ENCODE results near the gene GNLY. TPM values are rescaled to one million over a fixed set of nuclear protein-coding genes. Genes with fewer than 3 reads are reported as not detected.
"Not testable (repeated sequence)": the region's sequence is repeated elsewhere in the genome, so short reads cannot be mapped to it uniquely, and the experiment has no call there.

GNLY gene
- total RNA-seq, 1 experiment from 2014 or later, result not detected

GRCh38 chr2:85667561-85668008, 26.6 kb upstream of the GNLY start:
- Histone ChIP-seq H3K4me2 (ENCODE audit: low read depth, low read length, poor library complexity, severe bottlenecking) (no peak overlapping the region), H2AFZ (ENCODE audit: low read length) (no peak overlapping the region), H3K36me3 (ENCODE audit: insufficient read depth, low read length) (no peaks in the 10 kb centered on the region), H3K9me3 (ENCODE audit: low read length) (no peaks in the 10 kb centered on the region), H4K20me1 (ENCODE audit: insufficient read depth, low read depth, low read length) (no peaks in the 10 kb centered on the region), H3K27me3 (ENCODE audit: low read length) (no peaks in the 10 kb centered on the region), H3K79me2 (ENCODE audit: low read length) (no peaks in the 10 kb centered on the region), H3K4me1 (ENCODE audit: low read length) (peaks cover 10% of the 10 kb centered on the region), H3K4me3 (ENCODE audit: low read length) (no peak overlapping the region), H3K9ac (ENCODE audit: low read length) (no peak overlapping the region), H3K27ac (ENCODE audit: low read length) (no peak overlapping the region), H3K9me2 (replicated peaks; ENCODE audit: insufficient read depth, low read length) (no peaks in the 10 kb centered on the region)
- DNase-seq, result no peak

- Histone ChIP-seq H3K9me2 (replicated peaks; ENCODE audit: insufficient read depth, low read length) (no peaks in the 10 kb centered on the region), H3K4me2 (ENCODE audit: low read depth, low read length, poor library complexity, severe bottlenecking) (no peak within 1 kb of the TSS), H3K4me1 (ENCODE audit: low read length) (peaks cover 10% of the 10 kb centered on the region), H2AFZ (ENCODE audit: low read length) (no peak within 1 kb of the TSS), H3K27me3 (ENCODE audit: low read length) (no peaks in the 10 kb centered on the region), H3K27ac (ENCODE audit: low read length) (no peak within 1 kb of the TSS), H3K4me3 (ENCODE audit: low read length) (no peak within 1 kb of the TSS), H3K36me3 (ENCODE audit: insufficient read depth, low read length) (no peaks in the 10 kb centered on the region), H3K79me2 (ENCODE audit: low read length) (no peaks in the 10 kb centered on the region), H3K9me3 (ENCODE audit: low read length) (no peaks in the 10 kb centered on the region), H4K20me1 (ENCODE audit: insufficient read depth, low read depth, low read length) (no peaks in the 10 kb centered on the region), H3K9ac (ENCODE audit: low read length) (no peak within 1 kb of the TSS)
- DNase-seq, result no peak
These were observed 25.9 kb upstream of the GNLY start, which contains the start of gene SFTPB for GRCh38 chr2:85668009-85668856. Gene SFTPB, minus strand, starts transcription at chr2:85668199. Its CDS starts 16 bp downstream, at chr2:85668183.

- DNase-seq, result no peak
- H3K4me2 ChIP-seq (ENCODE audit: low read depth, low read length, poor library complexity, severe bottlenecking), result no peak overlapping the region
- H3K9ac ChIP-seq (ENCODE audit: low read length), result no peak overlapping the region
These were observed 25.4 kb upstream of the GNLY start for GRCh38 chr2:85668857-85669142.

GRCh38 chr2:85669549-85669948, 24.6 kb upstream of the GNLY start:
- DNase-seq, result no peak
- H4K20me1 ChIP-seq (ENCODE audit: insufficient read depth, low read depth, low read length), result no peaks in the 10 kb centered on the region

More at GRCh38 chr2:85668857-85669142, 25.4 kb upstream of the GNLY start:
- Histone ChIP-seq H3K9me2 (replicated peaks; ENCODE audit: insufficient read depth, low read length) (no peaks in the 10 kb centered on the region), H3K27ac (ENCODE audit: low read length) (no peak overlapping the region), H3K79me2 (ENCODE audit: low read length) (no peaks in the 10 kb centered on the region), H3K27me3 (ENCODE audit: low read length) (no peaks in the 10 kb centered on the region), H3K9me3 (ENCODE audit: low read length) (no peaks in the 10 kb centered on the region), H3K36me3 (ENCODE audit: insufficient read depth, low read length) (no peaks in the 10 kb centered on the region), H3K4me1 (ENCODE audit: low read length) (peaks cover 10% of the 10 kb centered on the region), H2AFZ (ENCODE audit: low read length) (no peak overlapping the region), H3K4me3 (ENCODE audit: low read length) (no peak overlapping the region), H4K20me1 (ENCODE audit: insufficient read depth, low read depth, low read length) (no peaks in the 10 kb centered on the region)

GRCh38 chr2:85670416-85670815, 23.7 kb upstream of the GNLY start:
- not testable (repeated sequence) for H3K36me3 ChIP-seq (ENCODE audit: insufficient read depth, low read length); H3K9me2 ChIP-seq (replicated peaks; ENCODE audit: insufficient read depth, low read length); H2AFZ ChIP-seq (ENCODE audit: low read length); H3K9ac ChIP-seq (ENCODE audit: low read length); H3K27ac ChIP-seq (ENCODE audit: low read length); DNase-seq; H3K79me2 ChIP-seq (ENCODE audit: low read length); H3K27me3 ChIP-seq (ENCODE audit: low read length); H3K9me3 ChIP-seq (ENCODE audit: low read length); H3K4me1 ChIP-seq (ENCODE audit: low read length); H3K4me2 ChIP-seq (ENCODE audit: low read depth, low read length, poor library complexity, severe bottlenecking); H4K20me1 ChIP-seq (ENCODE audit: insufficient read depth, low read depth, low read length); H3K4me3 ChIP-seq (ENCODE audit: low read length)

More at GRCh38 chr2:85669549-85669948, 24.6 kb upstream of the GNLY start:
- H3K27me3 ChIP-seq (ENCODE audit: low read length), result no peaks in the 10 kb centered on the region
- no peaks in the 10 kb centered on the region for H3K9me2 ChIP-seq (replicated peaks; ENCODE audit: insufficient read depth, low read length)
- no peak overlapping the region for H3K9ac ChIP-seq (ENCODE audit: low read length)
- no peaks in the 10 kb centered on the region for H3K79me2 ChIP-seq (ENCODE audit: low read length)
- no peak overlapping the region for H3K4me2 ChIP-seq (ENCODE audit: low read depth, low read length, poor library complexity, severe bottlenecking)
- peaks cover 10% of the 10 kb centered on the region for H3K4me1 ChIP-seq (ENCODE audit: low read length)
- no peak overlapping the region for H2AFZ ChIP-seq (ENCODE audit: low read length)
- no peaks in the 10 kb centered on the region for H3K9me3 ChIP-seq (ENCODE audit: low read length)
- H3K36me3 ChIP-seq (ENCODE audit: insufficient read depth, low read length), result no peaks in the 10 kb centered on the region
- H3K4me3 ChIP-seq (ENCODE audit: low read length), result no peak overlapping the region
- no peak overlapping the region for H3K27ac ChIP-seq (ENCODE audit: low read length)

GRCh38 chr2:85672456-85672855, 21.7 kb upstream of the GNLY start:
- Histone ChIP-seq H3K36me3 (ENCODE audit: insufficient read depth, low read length) (no peaks in the 10 kb centered on the region), H3K79me2 (ENCODE audit: low read length) (no peaks in the 10 kb centered on the region), H3K27ac (ENCODE audit: low read length) (no peak overlapping the region), H3K9me2 (replicated peaks; ENCODE audit: insufficient read depth, low read length) (no peaks in the 10 kb centered on the region), H3K9me3 (ENCODE audit: low read length) (no peaks in the 10 kb centered on the region), H4K20me1 (ENCODE audit: insufficient read depth, low read depth, low read length) (no peaks in the 10 kb centered on the region), H3K4me2 (ENCODE audit: low read depth, low read length, poor library complexity, severe bottlenecking) (no peak overlapping the region), H3K4me1 (ENCODE audit: low read length) (peaks cover 14% of the 10 kb centered on the region), H3K9ac (ENCODE audit: low read length) (no peak overlapping the region), H3K4me3 (ENCODE audit: low read length) (no peak overlapping the region), H2AFZ (ENCODE audit: low read length) (no peak overlapping the region), H3K27me3 (ENCODE audit: low read length) (no peaks in the 10 kb centered on the region)
- DNase-seq, result no peak

GRCh38 chr2:85673716-85674375, 20.3 kb upstream of the GNLY start:
- no peaks in the 10 kb centered on the region for H3K9me2 ChIP-seq (replicated peaks; ENCODE audit: insufficient read depth, low read length)
- H3K36me3 ChIP-seq (ENCODE audit: insufficient read depth, low read length), result no peaks in the 10 kb centered on the region
- no peak overlapping the region for H3K27ac ChIP-seq (ENCODE audit: low read length)
- no peaks in the 10 kb centered on the region for H3K9me3 ChIP-seq (ENCODE audit: low read length)
- no peaks in the 10 kb centered on the region for H3K27me3 ChIP-seq (ENCODE audit: low read length)
- H4K20me1 ChIP-seq (ENCODE audit: insufficient read depth, low read depth, low read length), result no peaks in the 10 kb centered on the region
- H3K4me2 ChIP-seq (ENCODE audit: low read depth, low read length, poor library complexity, severe bottlenecking), result no peak overlapping the region
- H3K79me2 ChIP-seq (ENCODE audit: low read length), result no peaks in the 10 kb centered on the region
- H3K9ac ChIP-seq (ENCODE audit: low read length), result no peak overlapping the region
- DNase-seq, result no peak
- peaks cover 14% of the 10 kb centered on the region for H3K4me1 ChIP-seq (ENCODE audit: low read length)
- H3K4me3 ChIP-seq (ENCODE audit: low read length), result no peak overlapping the region
- no peak overlapping the region for H2AFZ ChIP-seq (ENCODE audit: low read length)

- DNase-seq, result no peak
- Histone ChIP-seq H3K27me3 (ENCODE audit: low read length) (no peaks in the 10 kb centered on the region), H3K4me3 (ENCODE audit: low read length) (no peak overlapping the region), H2AFZ (ENCODE audit: low read length) (no peak overlapping the region), H3K9ac (ENCODE audit: low read length) (no peak overlapping the region), H3K27ac (ENCODE audit: low read length) (no peak overlapping the region), H3K36me3 (ENCODE audit: insufficient read depth, low read length) (no peaks in the 10 kb centered on the region), H3K4me1 (ENCODE audit: low read length) (peaks cover 11% of the 10 kb centered on the region), H3K4me2 (ENCODE audit: low read depth, low read length, poor library complexity, severe bottlenecking) (no peak overlapping the region), H3K79me2 (ENCODE audit: low read length) (no peaks in the 10 kb centered on the region), H3K9me3 (ENCODE audit: low read length) (no peaks in the 10 kb centered on the region), H3K9me2 (replicated peaks; ENCODE audit: insufficient read depth, low read length) (no peaks in the 10 kb centered on the region), H4K20me1 (ENCODE audit: insufficient read depth, low read depth, low read length) (no peaks in the 10 kb centered on the region)
These were observed 19.7 kb upstream of the GNLY start for GRCh38 chr2:85674417-85674816.
